HG03469 (cell line): ENCODE results near the gene GPBAR1.
A peak's percentile ranks its signal among the peaks of the same experiment; 100 is the strongest.
"Not testable (repeated sequence)": the region's sequence is repeated elsewhere in the genome, so short reads cannot be mapped to it uniquely, and the experiment has no call there.

Experiments used
- ATAC-seq: cut with Tn5 transposase; IDR thresholded peaks from one replicate; pipeline ENCODE4 v1.9.1; 2021; ENCODE audit warnings: mild to moderate bottlenecking, moderate library complexity, moderate number of reproducible peaks; ENCODE audit not compliant: unreplicated experiment

GPBAR1 gene

GRCh38 chr2:218266316-218266979 is 5.6 kb downstream of the GPBAR1 start:
- no peak for ATAC-seq

DNA sequence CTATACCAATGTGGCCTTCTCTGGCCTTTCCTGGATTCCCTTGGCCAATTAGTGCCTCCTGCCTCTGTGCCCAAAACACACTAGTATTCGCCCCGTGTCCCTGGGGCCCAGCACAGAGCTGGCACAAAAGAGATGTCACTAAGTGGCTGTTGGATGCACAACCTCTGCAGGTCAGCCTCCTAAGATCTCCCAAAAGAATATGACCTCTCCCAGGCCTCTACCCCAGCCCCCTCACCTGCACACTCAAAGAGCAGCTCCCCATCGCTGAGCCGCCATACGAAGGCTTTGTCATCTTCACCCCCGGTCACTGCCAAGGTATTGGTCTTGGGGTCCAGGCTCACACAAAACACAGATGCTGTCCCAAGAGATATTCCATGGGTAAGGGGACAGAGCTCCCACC is 6.4 kb downstream of the GPBAR1 start:
- no peak for ATAC-seq

- peak; percentile 80 for ATAC-seq
Observed at GRCh38 chr2:218269900-218270720, 9.3 kb downstream of the GPBAR1 start, which contains the start of the genes AAMP and PNKD. Gene AAMP, minus strand, starts transcription at chr2:218270137. Its CDS starts 51 bp downstream, at chr2:218270086. Gene PNKD, plus strand, starts transcription at chr2:218270519. Its CDS starts 17 bp downstream, at chr2:218270536.

GRCh38 chr2:218270721-218271486 is 10.1 kb downstream of the GPBAR1 start:
- no peak for ATAC-seq

DNA sequence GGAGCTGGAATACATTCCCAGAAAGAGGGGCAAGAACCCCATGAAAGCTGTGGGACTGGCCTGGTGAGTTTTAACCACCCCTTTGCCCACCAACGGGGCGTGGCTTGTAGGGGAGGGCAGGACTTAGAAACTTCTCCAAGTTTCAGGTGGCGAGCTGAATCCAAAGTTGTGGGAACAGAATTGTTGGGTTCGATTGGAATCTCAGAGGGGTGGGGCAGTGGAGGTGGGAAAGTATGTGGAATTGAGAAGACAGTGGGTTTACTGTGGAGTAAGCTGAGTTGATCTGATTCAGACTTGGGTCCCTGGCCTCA is 10.6 kb downstream of the GPBAR1 start:
- ATAC-seq: no peak

- no peak for ATAC-seq
Observed at GRCh38 chr2:218271865-218272530, 11.2 kb downstream of the GPBAR1 start.

GRCh38 chr2:218272531-218273212 is 11.9 kb downstream of the GPBAR1 start:
- ATAC-seq: no peak

DNA sequence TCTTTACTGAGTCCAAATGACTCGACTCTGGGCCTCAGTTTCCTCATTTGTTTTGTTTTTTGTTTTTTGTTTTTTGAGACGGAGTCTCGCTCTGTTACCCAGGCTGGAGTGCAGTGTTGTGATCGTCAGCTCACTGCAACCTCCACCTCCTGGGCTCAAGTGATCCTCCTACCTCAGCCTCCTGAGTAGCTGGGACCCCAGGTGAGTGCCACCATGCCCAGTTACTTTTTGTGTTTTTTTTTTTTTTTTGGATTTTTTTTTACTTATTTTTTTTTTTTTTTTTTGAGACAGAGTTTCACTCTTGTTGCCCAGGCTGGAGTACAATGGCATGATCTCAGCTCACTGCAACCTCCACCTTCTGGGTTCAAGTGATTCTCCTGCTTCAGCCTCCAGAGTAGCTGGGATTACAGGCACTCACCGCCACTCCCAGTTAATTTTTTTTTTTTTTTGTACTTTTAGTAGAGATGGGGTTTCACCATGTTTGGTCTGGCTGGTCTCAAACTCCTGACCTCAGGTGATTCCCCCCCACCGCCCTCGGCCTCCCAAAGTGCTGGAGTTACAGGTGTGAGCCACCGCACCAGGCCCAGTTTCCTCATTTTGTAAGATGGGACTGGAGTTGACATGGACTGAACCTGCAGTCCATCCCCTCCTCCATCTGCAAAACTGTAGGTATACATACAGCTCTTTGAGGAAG is 12.5 kb downstream of the GPBAR1 start:
- not testable (repeated sequence) for ATAC-seq

DNA sequence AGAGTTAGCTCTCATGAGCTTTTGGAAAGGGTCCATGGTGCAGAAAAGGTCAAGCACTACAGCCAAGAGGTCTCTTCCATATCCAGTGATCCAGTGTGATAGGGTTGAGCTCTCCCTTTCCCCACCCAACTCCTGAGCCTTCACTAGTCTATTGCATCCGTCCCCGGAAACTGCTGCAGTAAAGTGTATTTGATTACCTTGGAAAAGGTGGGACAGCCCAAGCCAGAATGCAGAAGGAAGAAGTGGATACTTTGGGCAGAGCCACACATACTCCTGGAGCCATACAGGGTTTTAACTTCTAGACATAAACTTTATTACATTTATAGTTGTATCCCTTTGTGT is 13.1 kb downstream of the GPBAR1 start:
- no peak for ATAC-seq

GRCh38 chr2:218274586-218274985 is 13.8 kb downstream of the GPBAR1 start:
- ATAC-seq: no peak

DNA sequence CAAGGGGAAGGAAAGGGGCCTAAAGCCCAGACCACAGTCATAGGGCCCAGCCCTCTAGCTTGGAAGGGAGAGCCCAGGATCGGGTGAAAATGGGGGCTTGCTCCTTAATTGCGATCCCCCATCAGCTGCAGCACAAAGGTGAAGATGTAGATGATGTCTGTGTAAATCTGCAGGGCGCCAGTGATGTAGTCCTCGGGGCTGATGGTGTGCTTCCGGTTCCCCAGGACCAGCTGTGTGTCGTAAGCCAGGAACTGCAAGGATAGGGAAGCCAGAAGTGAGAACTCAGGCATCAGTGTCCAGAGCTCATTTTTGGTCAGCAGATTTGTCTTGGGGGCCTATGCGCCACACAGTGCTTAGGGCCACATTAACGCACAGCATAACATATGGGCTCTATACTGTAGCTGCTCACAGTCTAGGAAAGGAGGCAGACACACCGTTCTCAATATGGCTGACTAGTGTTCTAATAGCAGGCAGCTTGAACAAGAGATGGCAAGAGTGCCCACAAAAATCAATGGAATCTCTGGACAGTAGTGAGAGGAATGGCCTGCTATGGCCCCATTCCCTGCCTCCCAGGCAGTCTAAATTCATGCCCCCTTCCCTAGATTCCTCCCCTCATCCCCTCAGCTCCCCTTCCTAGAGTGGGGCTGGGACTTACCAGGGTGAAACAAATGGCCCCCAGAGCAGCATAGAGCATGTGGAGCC is 14.7 kb downstream of the GPBAR1 start:
- ATAC-seq: no peak

DNA sequence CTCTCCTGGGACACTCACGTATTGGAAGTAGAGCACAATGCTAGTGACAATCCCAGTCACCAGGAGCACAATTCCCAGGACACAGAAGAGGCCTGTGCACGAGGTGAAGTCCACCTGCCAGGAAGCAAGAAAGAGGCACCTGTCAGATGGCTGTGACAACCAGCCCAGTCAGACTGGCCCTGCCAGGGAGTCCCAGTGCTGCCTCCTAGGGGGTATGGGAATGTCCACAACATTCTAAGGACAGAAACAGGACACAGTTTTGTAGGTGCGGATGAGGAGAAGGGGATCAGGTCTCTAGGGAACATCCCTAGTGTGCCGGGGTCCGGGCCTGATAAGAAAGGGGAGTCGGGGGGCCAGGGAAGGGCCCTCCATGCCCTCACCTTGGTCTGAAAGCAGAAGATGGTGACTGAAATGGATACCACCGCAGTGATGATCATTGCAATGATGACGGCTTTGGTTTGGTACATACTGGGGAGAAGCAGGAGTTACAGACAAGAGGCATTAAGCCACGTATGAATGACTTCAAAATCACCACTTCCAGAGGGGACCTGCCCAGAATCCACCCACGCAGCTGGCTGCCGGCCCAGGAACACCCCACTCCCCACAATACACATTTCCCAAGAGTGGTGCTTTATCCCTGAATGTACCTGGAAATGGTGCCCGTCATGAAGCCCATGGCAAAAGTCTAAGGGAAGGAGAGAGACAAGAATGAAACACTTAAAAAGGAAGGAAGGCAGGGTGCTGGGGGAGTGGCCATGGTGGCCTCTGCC is 16.4 kb downstream of the GPBAR1 start:
- ATAC-seq: no peak

DNA sequence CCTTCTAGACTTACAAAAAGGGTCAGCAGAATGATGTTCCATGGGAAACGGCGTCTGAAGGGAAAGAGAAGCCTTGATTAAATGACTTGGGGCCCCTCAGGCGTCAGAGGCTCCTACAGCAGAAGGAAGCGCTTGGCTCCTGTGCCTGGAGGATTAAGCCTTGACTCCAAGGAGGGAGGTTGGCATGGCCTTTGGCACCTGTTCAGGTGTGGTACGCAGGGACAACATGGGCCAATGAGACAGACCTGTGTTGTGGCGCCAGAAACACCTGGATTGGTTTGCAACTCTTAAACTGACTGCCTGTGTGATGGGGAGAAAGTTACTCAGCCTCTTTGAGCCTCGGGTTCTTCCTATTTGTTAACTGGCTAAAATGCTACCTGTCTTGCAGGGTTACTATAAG is 17.1 kb downstream of the GPBAR1 start:
- ATAC-seq: no peak

- no peak for ATAC-seq
Observed at GRCh38 chr2:218278531-218279360, 17.9 kb downstream of the GPBAR1 start.

DNA sequence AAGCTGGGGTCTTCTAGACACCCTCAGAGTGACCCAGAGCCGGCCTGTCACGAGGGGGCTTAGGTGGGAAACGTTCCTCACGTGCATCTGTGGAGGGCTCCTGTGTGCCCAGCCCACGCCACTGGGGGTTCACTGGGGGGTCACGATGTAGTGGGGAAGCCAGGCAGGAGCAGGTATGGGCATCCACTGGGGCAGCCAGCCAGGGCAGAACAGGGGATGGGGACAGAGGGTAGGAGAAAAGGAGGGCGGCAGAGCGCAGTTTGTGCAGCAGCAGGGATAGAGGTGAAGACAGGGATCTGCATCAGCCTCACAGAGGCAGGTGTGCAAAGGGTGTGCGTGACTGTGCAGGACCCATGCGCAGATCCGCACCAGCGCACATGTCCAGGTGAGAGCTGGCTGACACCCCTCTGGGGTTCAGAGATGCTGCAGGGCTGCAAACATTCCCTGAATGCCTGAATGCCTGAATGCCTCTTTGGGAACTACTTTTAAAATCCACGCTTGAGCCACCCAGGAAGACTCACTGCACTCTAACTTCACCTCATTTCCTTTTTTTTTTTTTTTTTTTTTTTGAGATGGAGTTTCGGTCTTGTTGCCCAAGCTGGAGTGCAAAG is 19.6 kb downstream of the GPBAR1 start:
- no peak for ATAC-seq

DNA sequence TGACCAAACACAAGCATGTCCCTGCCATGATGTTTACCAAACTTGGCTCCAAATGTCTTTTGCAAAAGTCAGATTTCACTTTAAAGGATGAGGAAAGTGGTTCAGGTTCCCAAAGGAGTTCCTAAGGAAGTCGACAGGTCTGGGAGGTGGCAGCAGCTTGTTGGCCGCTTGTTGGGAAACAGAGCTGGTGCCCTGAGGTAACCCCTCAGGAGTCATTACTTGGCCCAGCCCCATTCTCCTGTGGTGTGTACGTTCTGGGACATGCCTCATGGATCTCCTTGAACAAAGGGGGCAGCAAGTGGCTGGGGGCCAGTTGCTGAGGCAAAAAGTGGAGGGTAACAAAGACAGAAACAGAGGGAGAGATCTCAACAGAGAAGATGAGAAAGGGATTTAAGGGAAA is 20.6 kb downstream of the GPBAR1 start:
- no peak for ATAC-seq
